ENCODE measurements around the gene TRIM72.

Gene TRIM72

GRCh38 chr16:31190061-31190460 is 23.9 kb upstream of the TRIM72 start:
- DNase-seq (ENCODE audit: low read depth): peak; percentile 1
- H3K4me3 ChIP-seq (ENCODE audit: low read depth, low read length): no peak overlapping the region
- no peak for TF ChIP-seq CTCF (IDR thresholded peaks at IDR 0.05; ENCODE audit: low read depth, low read length)
- no peak for TF ChIP-seq MAX (IDR thresholded peaks at IDR 0.05; ENCODE audit: low read depth, low read length)
- no peak for TF ChIP-seq POLR2A (IDR thresholded peaks at IDR 0.05; ENCODE audit: extremely low read depth, insufficient read length)
- no peak for TF ChIP-seq MYC (IDR thresholded peaks at IDR 0.05; ENCODE audit: low read depth, low read length)

GRCh38 chr16:31190818-31191444 is 23.0 kb upstream of the TRIM72 start:
- no peak overlapping the region for H3K4me3 ChIP-seq (ENCODE audit: low read depth, low read length)
- no peak for DNase-seq (ENCODE audit: low read depth)
- TF ChIP-seq CTCF (IDR thresholded peaks at IDR 0.05; ENCODE audit: low read depth, low read length) (no peak), MYC (IDR thresholded peaks at IDR 0.05; ENCODE audit: low read depth, low read length) (no peak), MAX (IDR thresholded peaks at IDR 0.05; ENCODE audit: low read depth, low read length) (no peak), POLR2A (IDR thresholded peaks at IDR 0.05; ENCODE audit: extremely low read depth, insufficient read length) (no peak)

- H3K4me3 ChIP-seq (ENCODE audit: low read depth, low read length): no peak overlapping the region
- no peak for DNase-seq (ENCODE audit: low read depth)
- TF ChIP-seq POLR2A (IDR thresholded peaks at IDR 0.05; ENCODE audit: extremely low read depth, insufficient read length) (peak; percentile 11), CTCF (IDR thresholded peaks at IDR 0.05; ENCODE audit: low read depth, low read length) (no peak)
These were observed 22.1 kb upstream of the TRIM72 start for GRCh38 chr16:31191697-31192428.

- DNase-seq (ENCODE audit: low read depth): no peak
- TF ChIP-seq MAX (IDR thresholded peaks at IDR 0.05; ENCODE audit: low read depth, low read length) (no peak), MYC (IDR thresholded peaks at IDR 0.05; ENCODE audit: low read depth, low read length) (no peak), POLR2A (IDR thresholded peaks at IDR 0.05; ENCODE audit: extremely low read depth, insufficient read length) (no peak), CTCF (IDR thresholded peaks at IDR 0.05; ENCODE audit: low read depth, low read length) (no peak)
- H3K4me3 ChIP-seq (ENCODE audit: low read depth, low read length): no peak overlapping the region
These were observed 20.9 kb upstream of the TRIM72 start for GRCh38 chr16:31192856-31193642.

- TF ChIP-seq MYC (IDR thresholded peaks at IDR 0.05; ENCODE audit: low read depth, low read length) (no peak), MAX (IDR thresholded peaks at IDR 0.05; ENCODE audit: low read depth, low read length) (no peak), CTCF (IDR thresholded peaks at IDR 0.05; ENCODE audit: low read depth, low read length) (no peak), POLR2A (IDR thresholded peaks at IDR 0.05; ENCODE audit: extremely low read depth, insufficient read length) (no peak)
- H3K4me3 ChIP-seq (ENCODE audit: low read depth, low read length): no peak overlapping the region
- no peak for DNase-seq (ENCODE audit: low read depth)
These were observed 20.0 kb upstream of the TRIM72 start for GRCh38 chr16:31193874-31194273.

All from NB4 (cell line).